WTC11 (cell line): ENCODE data around the gene AGR2.

Source experiments
- FOXJ3 ChIP-seq: sonication (generic); formaldehyde crosslinking; IDR thresholded peaks from 2 replicates; pipeline ENCODE4 v1.9.0; 2021; ENCODE audit warnings: missing genetic modification reagents, mild to moderate bottlenecking, borderline replicate concordance
- IRF2 ChIP-seq: sonication (generic); formaldehyde crosslinking; IDR thresholded peaks from 2 replicates; pipeline ENCODE4 v1.8.0; 2022; ENCODE audit warnings: low read depth, missing genetic modification reagents, borderline replicate concordance
- MYBL2 ChIP-seq: sonication (generic); formaldehyde crosslinking; IDR thresholded peaks from 2 replicates; pipeline ENCODE4 v1.8.1; 2023; ENCODE audit warnings: mild to moderate bottlenecking, moderate library complexity, missing genetic modification reagents
- NR2C2 ChIP-seq: sonication (generic); formaldehyde crosslinking; IDR thresholded peaks from 2 replicates; pipeline ENCODE4 v1.8.0; 2022; ENCODE audit warnings: mild to moderate bottlenecking, missing genetic modification reagents
- RELA ChIP-seq: sonication (generic); formaldehyde crosslinking; IDR thresholded peaks from 2 replicates; pipeline ENCODE4 v1.8.1; 2022; ENCODE audit warnings: missing genetic modification reagents, mild to moderate bottlenecking, borderline replicate concordance
- SMAD4 ChIP-seq: sonication (generic); formaldehyde crosslinking; IDR thresholded peaks from 2 replicates; pipeline ENCODE4 v1.8.0; 2022; ENCODE audit warnings: mild to moderate bottlenecking, missing genetic modification reagents
- STAT6 ChIP-seq: sonication (generic); formaldehyde crosslinking; conservative IDR thresholded peaks from 2 replicates; pipeline ENCODE4 v1.8.1; 2023; ENCODE audit warnings: mild to moderate bottlenecking, low read depth, missing genetic modification reagents, moderate library complexity
- ZMAT4 ChIP-seq: fragments of 250-450 bp; sonication (Bioruptor Pico); IDR thresholded peaks from 2 replicates; pipeline ENCODE4 v1.9.0; 2021; ENCODE audit warnings: mild to moderate bottlenecking
- ZNF121 ChIP-seq: sonication (generic); formaldehyde crosslinking; IDR thresholded peaks from 2 replicates; pipeline ENCODE4 v1.8.0; 2023; ENCODE audit warnings: missing genetic modification reagents
- ZNF317 ChIP-seq: sonication (generic); formaldehyde crosslinking; IDR thresholded peaks from 2 replicates; pipeline ENCODE4 v1.8.1; 2023; ENCODE audit warnings: low read depth, mild to moderate bottlenecking, moderate library complexity, missing genetic modification reagents, borderline replicate concordance
- ZNF423 ChIP-seq: fragments of 250-450 bp; sonication (Bioruptor Pico); IDR thresholded peaks from 2 replicates; pipeline ENCODE4 v2.1.2; 2022; ENCODE audit warnings: mild to moderate bottlenecking, moderate library complexity
- TF ChIP-seq, protein P1 (sequence below): fragments of 200-600 bp; IDR thresholded peaks from 2 replicates; pipeline ENCODE4 v1.8.0; 2022; ENCODE audit warnings: antibody characterized with exemption
- TF ChIP-seq, protein P2 (sequence below): sonication (generic); formaldehyde crosslinking; IDR thresholded peaks from 2 replicates; pipeline ENCODE4 v1.8.1; 2023; ENCODE audit warnings: mild to moderate bottlenecking, missing genetic modification reagents, borderline replicate concordance
- TF ChIP-seq, protein P3 (sequence below): sonication (generic); formaldehyde crosslinking; IDR thresholded peaks from 2 replicates; pipeline ENCODE4 v1.8.0; 2022; ENCODE audit warnings: mild to moderate bottlenecking, missing genetic modification reagents

DNA sequence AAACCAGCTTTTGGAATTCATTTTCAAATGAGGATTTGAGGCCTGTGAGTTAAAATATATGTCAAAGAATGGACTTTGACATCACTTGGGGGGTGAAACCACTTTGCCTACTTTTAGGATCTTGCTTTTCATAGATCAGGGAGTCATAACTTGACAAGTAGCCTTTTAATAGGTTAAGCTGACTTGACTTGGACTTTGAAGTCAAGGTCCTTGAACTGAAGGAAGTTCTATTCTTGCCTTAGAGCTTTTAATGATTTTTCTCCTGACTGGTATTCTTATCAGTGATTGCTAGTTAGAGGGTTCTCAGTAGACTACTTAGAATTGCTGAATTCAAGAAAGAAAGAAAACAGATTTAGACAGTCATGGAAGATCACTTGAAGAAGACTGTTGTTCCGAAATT is 17.7 kb downstream of the AGR2 start:
- TF ChIP-seq, protein P1, sequence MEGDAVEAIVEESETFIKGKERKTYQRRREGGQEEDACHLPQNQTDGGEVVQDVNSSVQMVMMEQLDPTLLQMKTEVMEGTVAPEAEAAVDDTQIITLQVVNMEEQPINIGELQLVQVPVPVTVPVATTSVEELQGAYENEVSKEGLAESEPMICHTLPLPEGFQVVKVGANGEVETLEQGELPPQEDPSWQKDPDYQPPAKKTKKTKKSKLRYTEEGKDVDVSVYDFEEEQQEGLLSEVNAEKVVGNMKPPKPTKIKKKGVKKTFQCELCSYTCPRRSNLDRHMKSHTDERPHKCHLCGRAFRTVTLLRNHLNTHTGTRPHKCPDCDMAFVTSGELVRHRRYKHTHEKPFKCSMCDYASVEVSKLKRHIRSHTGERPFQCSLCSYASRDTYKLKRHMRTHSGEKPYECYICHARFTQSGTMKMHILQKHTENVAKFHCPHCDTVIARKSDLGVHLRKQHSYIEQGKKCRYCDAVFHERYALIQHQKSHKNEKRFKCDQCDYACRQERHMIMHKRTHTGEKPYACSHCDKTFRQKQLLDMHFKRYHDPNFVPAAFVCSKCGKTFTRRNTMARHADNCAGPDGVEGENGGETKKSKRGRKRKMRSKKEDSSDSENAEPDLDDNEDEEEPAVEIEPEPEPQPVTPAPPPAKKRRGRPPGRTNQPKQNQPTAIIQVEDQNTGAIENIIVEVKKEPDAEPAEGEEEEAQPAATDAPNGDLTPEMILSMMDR, result no peak
- TF ChIP-seq ZNF121 (CRISPR knock-in tag) (no peak), IRF2 (CRISPR knock-in tag) (no peak), STAT6 (CRISPR knock-in tag) (no peak), NR2C2 (no peak), SMAD4 (no peak), FOXJ3 (CRISPR knock-in tag) (no peak), ZNF317 (CRISPR knock-in tag) (no peak), RELA (CRISPR knock-in tag) (no peak), MYBL2 (CRISPR knock-in tag) (no peak), ZMAT4 (CRISPR knock-in tag) (no peak), ZNF423 (CRISPR knock-in tag) (no peak)
- TF ChIP-seq, protein P2, sequence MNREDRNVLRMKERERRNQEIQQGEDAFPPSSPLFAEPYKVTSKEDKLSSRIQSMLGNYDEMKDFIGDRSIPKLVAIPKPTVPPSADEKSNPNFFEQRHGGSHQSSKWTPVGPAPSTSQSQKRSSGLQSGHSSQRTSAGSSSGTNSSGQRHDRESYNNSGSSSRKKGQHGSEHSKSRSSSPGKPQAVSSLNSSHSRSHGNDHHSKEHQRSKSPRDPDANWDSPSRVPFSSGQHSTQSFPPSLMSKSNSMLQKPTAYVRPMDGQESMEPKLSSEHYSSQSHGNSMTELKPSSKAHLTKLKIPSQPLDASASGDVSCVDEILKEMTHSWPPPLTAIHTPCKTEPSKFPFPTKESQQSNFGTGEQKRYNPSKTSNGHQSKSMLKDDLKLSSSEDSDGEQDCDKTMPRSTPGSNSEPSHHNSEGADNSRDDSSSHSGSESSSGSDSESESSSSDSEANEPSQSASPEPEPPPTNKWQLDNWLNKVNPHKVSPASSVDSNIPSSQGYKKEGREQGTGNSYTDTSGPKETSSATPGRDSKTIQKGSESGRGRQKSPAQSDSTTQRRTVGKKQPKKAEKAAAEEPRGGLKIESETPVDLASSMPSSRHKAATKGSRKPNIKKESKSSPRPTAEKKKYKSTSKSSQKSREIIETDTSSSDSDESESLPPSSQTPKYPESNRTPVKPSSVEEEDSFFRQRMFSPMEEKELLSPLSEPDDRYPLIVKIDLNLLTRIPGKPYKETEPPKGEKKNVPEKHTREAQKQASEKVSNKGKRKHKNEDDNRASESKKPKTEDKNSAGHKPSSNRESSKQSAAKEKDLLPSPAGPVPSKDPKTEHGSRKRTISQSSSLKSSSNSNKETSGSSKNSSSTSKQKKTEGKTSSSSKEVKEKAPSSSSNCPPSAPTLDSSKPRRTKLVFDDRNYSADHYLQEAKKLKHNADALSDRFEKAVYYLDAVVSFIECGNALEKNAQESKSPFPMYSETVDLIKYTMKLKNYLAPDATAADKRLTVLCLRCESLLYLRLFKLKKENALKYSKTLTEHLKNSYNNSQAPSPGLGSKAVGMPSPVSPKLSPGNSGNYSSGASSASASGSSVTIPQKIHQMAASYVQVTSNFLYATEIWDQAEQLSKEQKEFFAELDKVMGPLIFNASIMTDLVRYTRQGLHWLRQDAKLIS (CRISPR knock-in tag), result no peak
- TF ChIP-seq, protein P3, sequence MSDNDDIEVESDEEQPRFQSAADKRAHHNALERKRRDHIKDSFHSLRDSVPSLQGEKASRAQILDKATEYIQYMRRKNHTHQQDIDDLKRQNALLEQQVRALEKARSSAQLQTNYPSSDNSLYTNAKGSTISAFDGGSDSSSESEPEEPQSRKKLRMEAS (CRISPR knock-in tag), result no peak
